ENCODE data around the gene CNTNAP4. TPM values are rescaled to one million over a fixed set of nuclear protein-coding genes. Genes with fewer than 3 reads are reported as not detected.

The CNTNAP4 gene
- total RNA-seq, 3 donors from 2014 or later, result not detected

DNA sequence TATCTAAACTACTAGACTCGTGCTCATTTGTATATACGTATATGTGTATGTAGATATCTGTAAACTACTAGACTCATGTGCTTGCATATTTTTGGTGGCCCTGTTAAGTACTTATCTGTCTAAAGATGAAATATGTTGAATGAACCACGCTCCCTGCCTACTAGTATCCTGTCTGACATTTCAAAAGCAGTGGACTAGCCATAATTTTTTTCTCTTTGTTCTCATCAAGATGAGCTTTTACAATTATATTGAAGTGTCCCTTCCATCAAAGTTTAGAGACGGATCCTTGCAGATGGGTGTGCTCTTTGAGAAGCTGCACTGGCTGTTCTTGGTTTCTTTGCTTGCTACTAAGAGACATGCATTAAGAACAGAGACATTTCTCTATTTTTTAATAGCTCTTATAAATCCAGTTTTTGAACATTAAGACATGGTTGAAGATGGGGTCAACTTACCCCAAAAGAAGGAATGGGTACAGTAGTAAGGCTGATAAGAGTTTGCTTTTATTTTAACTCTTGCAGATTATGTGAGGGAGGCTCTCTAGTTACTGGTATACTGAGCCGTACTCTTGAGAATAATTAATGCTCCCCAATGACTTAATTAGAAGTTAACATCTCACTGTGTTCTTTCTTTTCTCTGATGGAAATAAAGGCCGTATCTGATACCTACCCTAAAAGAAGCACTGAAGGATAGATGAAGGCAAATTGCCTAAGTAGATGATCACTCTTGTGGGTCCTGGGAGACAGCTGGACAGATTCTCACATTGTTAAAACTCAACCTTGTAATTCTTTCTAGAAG is 3.4 kb downstream of the CNTNAP4 start:
- Histone ChIP-seq H3K9me3 (no peaks in the 10 kb centered on the region), H3K4me1 (no peaks in the 10 kb centered on the region), H3K36me3 (no peaks in the 10 kb centered on the region), H3K27ac (no peak overlapping the region), H3K4me3 (no peak overlapping the region), H3K27me3 (no peaks in the 10 kb centered on the region)
- intact Hi-C loops (cut with DNase I; ENCODE audit: low total_unique reads), result no loop called here
- TF ChIP-seq, protein P1, sequence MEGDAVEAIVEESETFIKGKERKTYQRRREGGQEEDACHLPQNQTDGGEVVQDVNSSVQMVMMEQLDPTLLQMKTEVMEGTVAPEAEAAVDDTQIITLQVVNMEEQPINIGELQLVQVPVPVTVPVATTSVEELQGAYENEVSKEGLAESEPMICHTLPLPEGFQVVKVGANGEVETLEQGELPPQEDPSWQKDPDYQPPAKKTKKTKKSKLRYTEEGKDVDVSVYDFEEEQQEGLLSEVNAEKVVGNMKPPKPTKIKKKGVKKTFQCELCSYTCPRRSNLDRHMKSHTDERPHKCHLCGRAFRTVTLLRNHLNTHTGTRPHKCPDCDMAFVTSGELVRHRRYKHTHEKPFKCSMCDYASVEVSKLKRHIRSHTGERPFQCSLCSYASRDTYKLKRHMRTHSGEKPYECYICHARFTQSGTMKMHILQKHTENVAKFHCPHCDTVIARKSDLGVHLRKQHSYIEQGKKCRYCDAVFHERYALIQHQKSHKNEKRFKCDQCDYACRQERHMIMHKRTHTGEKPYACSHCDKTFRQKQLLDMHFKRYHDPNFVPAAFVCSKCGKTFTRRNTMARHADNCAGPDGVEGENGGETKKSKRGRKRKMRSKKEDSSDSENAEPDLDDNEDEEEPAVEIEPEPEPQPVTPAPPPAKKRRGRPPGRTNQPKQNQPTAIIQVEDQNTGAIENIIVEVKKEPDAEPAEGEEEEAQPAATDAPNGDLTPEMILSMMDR (IDR thresholded peaks at IDR 0.05), result no peak
- TF ChIP-seq POLR2A (IDR thresholded peaks at IDR 0.05) (no peak), POLR2AphosphoS5 (IDR thresholded peaks at IDR 0.05) (no peak)
- DNase-seq (ENCODE audit: low spot score in 2 of 2), result no peak

GRCh38 chr16:76287466-76287865 is 10.3 kb downstream of the CNTNAP4 start:
- Histone ChIP-seq H3K4me1 (no peaks in the 10 kb centered on the region), H3K9me3 (no peaks in the 10 kb centered on the region), H3K4me3 (no peak overlapping the region), H3K27ac (no peak overlapping the region), H3K36me3 (no peaks in the 10 kb centered on the region), H3K27me3 (no peaks in the 10 kb centered on the region)
- DNase-seq (ENCODE audit: low spot score in 2 of 2), result no peak
- intact Hi-C loops (cut with DNase I; ENCODE audit: low total_unique reads), result no loop called here
- TF ChIP-seq, protein P1 (IDR thresholded peaks at IDR 0.05), result no peak
- no peak for TF ChIP-seq POLR2AphosphoS5 (IDR thresholded peaks at IDR 0.05)
- no peak for TF ChIP-seq POLR2A (IDR thresholded peaks at IDR 0.05)

DNA sequence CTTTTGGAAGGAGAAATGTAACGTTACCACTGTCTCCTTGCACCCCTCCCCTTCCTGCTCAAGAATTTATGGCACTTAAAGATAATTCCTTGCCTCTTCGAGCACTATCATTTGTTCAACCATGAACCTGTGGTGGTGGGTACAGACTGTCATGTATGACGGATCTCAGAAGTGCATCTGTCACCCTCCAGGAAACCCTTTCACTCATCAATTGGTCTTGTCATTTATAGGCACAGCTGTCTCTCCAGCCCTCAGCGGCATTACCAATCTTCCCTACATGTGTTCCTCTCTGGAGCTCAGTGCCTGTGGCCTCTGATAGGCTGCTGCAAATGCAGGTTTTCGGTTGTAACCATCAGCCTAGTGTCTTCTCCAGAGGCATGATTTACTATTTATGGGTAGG is 15.0 kb downstream of the CNTNAP4 start:
- DNase-seq (ENCODE audit: low spot score in 2 of 2), result no peak
- H3K4me1 ChIP-seq, result no peaks in the 10 kb centered on the region
- no peak overlapping the region for H3K27ac ChIP-seq
- intact Hi-C loops (cut with DNase I; ENCODE audit: low total_unique reads), result no loop called here
- H3K36me3 ChIP-seq, result no peaks in the 10 kb centered on the region
- TF ChIP-seq POLR2AphosphoS5 (IDR thresholded peaks at IDR 0.05) (no peak), POLR2A (IDR thresholded peaks at IDR 0.05) (no peak)
- TF ChIP-seq, protein P1 (IDR thresholded peaks at IDR 0.05), result no peak
- no peak overlapping the region for H3K4me3 ChIP-seq
- H3K27me3 ChIP-seq, result no peaks in the 10 kb centered on the region
- H3K9me3 ChIP-seq, result no peaks in the 10 kb centered on the region

DNA sequence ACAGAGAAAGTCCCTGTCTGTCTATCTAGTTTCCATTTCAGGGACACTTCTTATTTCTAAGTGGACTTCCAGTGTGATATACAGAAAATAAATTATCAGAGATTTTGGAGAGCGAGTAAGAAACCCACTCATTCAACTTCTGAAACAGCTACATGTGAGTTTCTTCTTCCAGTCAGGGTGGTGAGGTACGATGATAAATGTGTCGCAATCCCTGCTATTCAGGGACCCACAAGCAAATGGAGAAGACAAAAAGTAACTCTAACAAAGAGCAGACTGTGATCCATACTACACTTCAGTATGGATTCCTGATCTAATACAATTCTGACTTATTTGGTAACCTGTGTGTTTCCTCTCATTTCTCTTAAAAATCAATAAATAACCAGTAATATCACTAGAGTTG is 16.8 kb downstream of the CNTNAP4 start:
- intact Hi-C loops (cut with DNase I; ENCODE audit: low total_unique reads), result no loop called here
- TF ChIP-seq POLR2AphosphoS5 (IDR thresholded peaks at IDR 0.05), result no peak
- no peak for TF ChIP-seq POLR2A (IDR thresholded peaks at IDR 0.05)
- TF ChIP-seq, protein P1 (IDR thresholded peaks at IDR 0.05), result no peak
- Histone ChIP-seq H3K9me3 (no peaks in the 10 kb centered on the region), H3K36me3 (no peaks in the 10 kb centered on the region), H3K4me1 (no peaks in the 10 kb centered on the region), H3K27ac (no peak overlapping the region), H3K27me3 (no peaks in the 10 kb centered on the region), H3K4me3 (no peak overlapping the region)
- DNase-seq (ENCODE audit: low spot score in 2 of 2), result no peak

GRCh38 chr16:76294396-76295214 is 17.4 kb downstream of the CNTNAP4 start:
- H3K9me3 ChIP-seq, result no peaks in the 10 kb centered on the region
- H3K4me1 ChIP-seq, result no peaks in the 10 kb centered on the region
- H3K4me3 ChIP-seq, result no peak overlapping the region
- no peaks in the 10 kb centered on the region for H3K36me3 ChIP-seq
- intact Hi-C loops (cut with DNase I; ENCODE audit: low total_unique reads), result no loop called here
- no peak for DNase-seq (ENCODE audit: low spot score in 2 of 2)
- H3K27ac ChIP-seq, result no peak overlapping the region
- TF ChIP-seq POLR2AphosphoS5 (IDR thresholded peaks at IDR 0.05) (no peak), POLR2A (IDR thresholded peaks at IDR 0.05) (no peak)
- TF ChIP-seq, protein P1 (IDR thresholded peaks at IDR 0.05), result no peak
- H3K27me3 ChIP-seq, result no peaks in the 10 kb centered on the region
